Thoracic aorta (tissue), 2 donors: Measurements from ENCODE around the gene PTHLH. TPM values are rescaled to one million over a fixed set of nuclear protein-coding genes. Genes with fewer than 3 reads are reported as not detected.

Experiments used
- ATAC-seq: fragments of 150-250 bp; one replicate; pipeline ENCODE4 v1.8.0; 2017; ENCODE audit warnings: low read depth; ENCODE audit not compliant: insufficient number of reproducible peaks, low FRiP score
- DNase-seq: peaks from one replicate; pipeline ENCODE4 v3.0.0-alpha.2; 2020; ENCODE audit warnings: low spot score
- H3K27ac ChIP-seq, 2 donors: fragments of 200-600 bp; sonication (generic); 1 replicate in 1 of 2; 2 replicates in 1 of 2; pipeline ENCODE4 v1.5.1; 2016; ENCODE audit warnings: mild to moderate bottlenecking in 2 of 2, moderate library complexity in 2 of 2
- H3K27me3 ChIP-seq: fragments of 200-600 bp; sonication (generic); replicated peaks from 2 replicates; pipeline ENCODE4 v1.6.0; 2016; ENCODE audit warnings: mild to moderate bottlenecking; ENCODE audit not compliant: insufficient read depth
- H3K36me3 ChIP-seq: fragments of 200-600 bp; sonication (generic); one replicate; pipeline ENCODE4 v1.5.1; 2016
- H3K4me1 ChIP-seq, 2 donors: fragments of 200-600 bp; sonication (generic); 1 replicate in 1 of 2; 2 replicates in 1 of 2; pipeline versions ENCODE4 v1.5.1 to v1.6.0; 2016; ENCODE audit warnings: low read depth in 2 of 2, mild to moderate bottlenecking in 1 of 2; ENCODE audit not compliant: control insufficient read depth in 1 of 2
- H3K4me3 ChIP-seq: fragments of 200-600 bp; sonication (generic); 2 replicates; pipeline ENCODE4 v1.5.1; 2016; ENCODE audit warnings: mild to moderate bottlenecking
- H3K9me3 ChIP-seq: fragments of 200-600 bp; sonication (generic); 2 replicates; pipeline ENCODE4 v1.5.1; 2016
- total RNA-seq, 2 donors: library from RNA; depleted of rRNA; stranded (reverse); fragments of >200 nt; gene quantifications; one replicate each; pipeline versions ENCODE4 v1.1.0 to v1.2.3, GENCODE V29; 2016
- TF ChIP-seq, protein P1 (sequence below): fragments of 200-600 bp; sonication (generic); IDR thresholded peaks from one replicate; pipeline ENCODE4 v1.5.1; 2019; ENCODE audit warnings: antibody characterized with exemption

Gene PTHLH
- total RNA-seq, 2 donors from 2014 or later: 5.6 to 8.1 TPM

DNA sequence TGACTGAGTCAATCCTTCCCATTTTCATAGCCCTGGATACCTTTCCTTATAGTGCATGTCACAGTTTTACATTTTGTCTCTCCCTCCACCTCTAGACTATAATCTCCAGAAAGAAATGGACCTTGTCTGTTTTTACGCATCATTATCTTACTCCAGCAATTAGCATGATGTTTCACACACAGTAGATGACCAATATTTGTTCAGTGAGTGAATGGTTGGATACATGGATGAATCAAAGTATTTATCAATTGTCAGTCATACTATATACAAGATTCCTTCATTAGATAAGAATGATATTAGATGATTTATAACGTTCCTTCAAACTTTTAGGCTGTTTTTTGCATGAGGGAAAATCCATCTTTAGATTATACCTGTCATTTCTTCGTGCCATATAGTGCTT is 61.1 kb downstream of the PTHLH start:
- H3K9me3 ChIP-seq: no peaks in the 10 kb centered on the region
- H3K4me3 ChIP-seq: no peak overlapping the region
- H3K36me3 ChIP-seq: no peaks in the 10 kb centered on the region
- DNase-seq (no peak), ATAC-seq (no peak)
- no peak overlapping the region for H3K27ac ChIP-seq
- peaks cover 10 to 13% of the 10 kb centered on the region in 2 donors for H3K4me1 ChIP-seq
- no peaks in the 10 kb centered on the region for H3K27me3 ChIP-seq
- TF ChIP-seq, protein P1, sequence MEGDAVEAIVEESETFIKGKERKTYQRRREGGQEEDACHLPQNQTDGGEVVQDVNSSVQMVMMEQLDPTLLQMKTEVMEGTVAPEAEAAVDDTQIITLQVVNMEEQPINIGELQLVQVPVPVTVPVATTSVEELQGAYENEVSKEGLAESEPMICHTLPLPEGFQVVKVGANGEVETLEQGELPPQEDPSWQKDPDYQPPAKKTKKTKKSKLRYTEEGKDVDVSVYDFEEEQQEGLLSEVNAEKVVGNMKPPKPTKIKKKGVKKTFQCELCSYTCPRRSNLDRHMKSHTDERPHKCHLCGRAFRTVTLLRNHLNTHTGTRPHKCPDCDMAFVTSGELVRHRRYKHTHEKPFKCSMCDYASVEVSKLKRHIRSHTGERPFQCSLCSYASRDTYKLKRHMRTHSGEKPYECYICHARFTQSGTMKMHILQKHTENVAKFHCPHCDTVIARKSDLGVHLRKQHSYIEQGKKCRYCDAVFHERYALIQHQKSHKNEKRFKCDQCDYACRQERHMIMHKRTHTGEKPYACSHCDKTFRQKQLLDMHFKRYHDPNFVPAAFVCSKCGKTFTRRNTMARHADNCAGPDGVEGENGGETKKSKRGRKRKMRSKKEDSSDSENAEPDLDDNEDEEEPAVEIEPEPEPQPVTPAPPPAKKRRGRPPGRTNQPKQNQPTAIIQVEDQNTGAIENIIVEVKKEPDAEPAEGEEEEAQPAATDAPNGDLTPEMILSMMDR: no peak

Other genes starting within 250 kb of the PTHLH start
- gene KLHL42, start 192.5 kb downstream of the PTHLH start, total RNA-seq: 100 to 1,000 TPM in 1 of 2 donors, 10 to 100 TPM in 1; 94.6 to 111 TPM
- not detected for gene MANSC4, start 192.5 kb downstream of the PTHLH start, total RNA-seq
- gene CCDC91, start 217.7 kb upstream of the PTHLH start, total RNA-seq: 10 to 100 TPM; 26.6 to 27.6 TPM